ENCODE measurements around the gene OR5H2.

Gene OR5H2

DNA sequence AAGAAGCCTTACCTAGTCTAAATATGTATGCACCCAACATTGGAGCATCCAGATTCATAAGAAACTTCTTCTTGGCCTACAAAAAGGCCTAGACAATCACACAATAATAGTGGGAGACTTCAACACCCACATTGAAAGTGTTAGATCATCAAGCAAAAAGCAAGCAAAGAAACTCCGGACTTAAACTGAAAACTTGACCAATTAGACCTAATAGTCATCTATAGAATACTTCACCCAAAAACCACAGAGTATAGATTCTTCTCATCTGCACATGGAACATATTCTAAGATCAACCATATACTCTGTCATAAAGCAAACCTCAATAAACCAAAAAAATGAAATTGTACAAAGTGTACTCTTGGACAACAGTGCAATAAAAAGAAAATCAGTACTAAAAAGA lies 49.0 kb downstream of the OR5H2 start:
- DNase-seq (ENCODE audit: low read depth): no peak

Measured in GM04503 (cell line).